H9 (cell line): ENCODE data around the gene GAP43. TPM values are rescaled to one million over a fixed set of nuclear protein-coding genes. Genes with fewer than 3 reads are reported as not detected.

Experiments used
- DNase-seq: peaks from one replicate; pipeline ENCODE4 v3.0.0-alpha.2; 2017
- H2AFZ ChIP-seq: one replicate; pipeline ENCODE4 v1.6.1; 2013; ENCODE audit warnings: mild to moderate bottlenecking, low read length, control low read depth, moderate library complexity
- H2AK5ac ChIP-seq: 2 replicates; pipeline ENCODE4 v1.6.1; 2013; ENCODE audit warnings: low read length, control low read depth, mixed read lengths; ENCODE audit not compliant: insufficient read length
- H2BK120ac ChIP-seq: one replicate; pipeline ENCODE4 v1.6.1; 2013; ENCODE audit warnings: low read depth, mild to moderate bottlenecking, low read length, control low read depth, inconsistent platforms; ENCODE audit not compliant: poor library complexity, severe bottlenecking
- H2BK12ac ChIP-seq: 2 replicates; pipeline ENCODE4 v1.6.1; 2013; ENCODE audit warnings: low read length, control low read depth, mixed read lengths, low read depth; ENCODE audit not compliant: insufficient read length
- H2BK15ac ChIP-seq: 2 replicates; pipeline ENCODE4 v1.6.1; 2013; ENCODE audit warnings: low read depth, low read length, control low read depth
- H2BK20ac ChIP-seq: one replicate; pipeline ENCODE4 v1.6.1; 2013; ENCODE audit warnings: low read depth, mild to moderate bottlenecking, low read length, control low read depth, inconsistent platforms; ENCODE audit not compliant: poor library complexity, severe bottlenecking
- H2BK5ac ChIP-seq: 2 replicates; pipeline ENCODE4 v1.6.1; 2013; ENCODE audit warnings: low read length, control low read depth, mixed read lengths; ENCODE audit not compliant: insufficient read length
- H3K14ac ChIP-seq: 2 replicates; pipeline ENCODE4 v1.6.1; 2013; ENCODE audit warnings: low read length, control low read depth; ENCODE audit not compliant: insufficient read depth
- H3K18ac ChIP-seq: 2 replicates; pipeline ENCODE4 v1.6.1; 2013; ENCODE audit warnings: low read depth, mild to moderate bottlenecking, mixed read lengths, low read length, control low read depth; ENCODE audit not compliant: insufficient read length
- H3K23ac ChIP-seq: 2 replicates; pipeline ENCODE4 v1.6.1; 2013; ENCODE audit warnings: low read length, control low read depth, mixed read lengths, low read depth; ENCODE audit not compliant: insufficient read length
- H3K23me2 ChIP-seq: 2 replicates; pipeline ENCODE4 v1.6.1; 2013; ENCODE audit warnings: low read depth, mild to moderate bottlenecking, mixed read lengths, low read length, control low read depth; ENCODE audit not compliant: insufficient read length, poor library complexity, severe bottlenecking
- H3K27ac ChIP-seq: 2 replicates; pipeline ENCODE4 v1.5.1; 2013; ENCODE audit warnings: low read length, control low read depth, mixed read lengths, low read depth; ENCODE audit not compliant: insufficient read length
- H3K27me3 ChIP-seq: 2 replicates; pipeline ENCODE4 v1.6.1; 2013; ENCODE audit warnings: low read length, control low read depth, inconsistent platforms; ENCODE audit not compliant: insufficient read depth
- H3K4ac ChIP-seq: 2 replicates; pipeline ENCODE4 v1.6.1; 2013; ENCODE audit warnings: low read depth, mild to moderate bottlenecking, control low read depth, inconsistent platforms, low read length, moderate library complexity
- H3K4me1 ChIP-seq: 2 replicates; pipeline ENCODE4 v1.6.1; 2013; ENCODE audit warnings: low read length, control low read depth, inconsistent platforms; ENCODE audit not compliant: insufficient read depth
- H3K4me2 ChIP-seq: 2 replicates; pipeline ENCODE4 v1.6.1; 2013; ENCODE audit warnings: low read length, control low read depth, mixed read lengths; ENCODE audit not compliant: insufficient read length, insufficient read depth
- H3K56ac ChIP-seq: 2 replicates; pipeline ENCODE4 v1.6.1; 2013; ENCODE audit warnings: low read depth, mild to moderate bottlenecking, mixed read lengths, low read length, control low read depth; ENCODE audit not compliant: insufficient read length
- H3K79me1 ChIP-seq: 2 replicates; pipeline ENCODE4 v1.6.1; 2013; ENCODE audit warnings: low read depth, mild to moderate bottlenecking, moderate library complexity, low read length, control low read depth, inconsistent platforms; ENCODE audit not compliant: insufficient read depth, poor library complexity, severe bottlenecking
- H3K79me2 ChIP-seq: 2 replicates; pipeline ENCODE4 v1.6.1; 2013; ENCODE audit warnings: low read length, control low read depth, inconsistent platforms; ENCODE audit not compliant: insufficient read depth
- H3K9ac ChIP-seq: 2 replicates; pipeline ENCODE4 v1.6.1; 2013; ENCODE audit warnings: low read length, control low read depth, mixed read lengths; ENCODE audit not compliant: insufficient read length; ENCODE audit errors: extremely low read depth
- H3K9me3 ChIP-seq: one replicate; pipeline ENCODE4 v1.6.1; 2013; ENCODE audit warnings: low read depth, low read length, inconsistent platforms; ENCODE audit not compliant: control insufficient read depth
- H3T11ph ChIP-seq: one replicate; pipeline ENCODE4 v1.6.1; 2013; ENCODE audit warnings: mild to moderate bottlenecking, low read length, control low read depth, inconsistent platforms
- H4K20me1 ChIP-seq: one replicate; pipeline ENCODE4 v1.6.1; 2013; ENCODE audit not compliant: control insufficient read depth, insufficient read length, insufficient read depth
- H4K5ac ChIP-seq: 2 replicates; pipeline ENCODE4 v1.6.1; 2013; ENCODE audit warnings: low read depth, mild to moderate bottlenecking, mixed read lengths, low read length, control low read depth; ENCODE audit not compliant: insufficient read length
- H4K8ac ChIP-seq: replicated peaks from 2 replicates; pipeline ENCODE4 v1.6.1; 2013; ENCODE audit warnings: low read length, control low read depth, mixed read lengths, low read depth; ENCODE audit not compliant: insufficient read length
- H4K91ac ChIP-seq: 2 replicates; pipeline ENCODE4 v1.6.1; 2013; ENCODE audit warnings: low read depth, mild to moderate bottlenecking, moderate library complexity, mixed read lengths, low read length, control low read depth; ENCODE audit not compliant: insufficient read length
- H3K27ac Mint-ChIP-seq, 3 experiments: 2 replicates in 2 of 3; 3 replicates in 1 of 3; pipeline ENCODE4 v1.8.0; 2020 to 2021; ENCODE audit warnings: mixed read lengths in 3 of 3, mild to moderate bottlenecking in 1 of 3, moderate library complexity in 1 of 3
- H3K27me3 Mint-ChIP-seq: 2 replicates; pipeline ENCODE4 v1.8.0; 2021; ENCODE audit warnings: low read depth, mild to moderate bottlenecking, moderate library complexity, mixed read lengths
- H3K36me3 Mint-ChIP-seq, 3 experiments: 2 replicates in 2 of 3; 3 replicates in 1 of 3; pipeline ENCODE4 v1.8.0; 2020 to 2021; ENCODE audit warnings: low read depth in 3 of 3, mixed read lengths in 3 of 3; ENCODE audit not compliant: insufficient read depth in 1 of 3
- H3K4me1 Mint-ChIP-seq, 2 experiments: 2 replicates each; pipeline ENCODE4 v1.8.0; 2020; ENCODE audit warnings: mixed read lengths in 2 of 2
- H3K4me3 Mint-ChIP-seq, 2 experiments: 2 replicates in 1 of 2; 3 replicates in 1 of 2; pipeline ENCODE4 v1.8.0; 2020 to 2021; ENCODE audit warnings: mild to moderate bottlenecking in 2 of 2, mixed read lengths in 2 of 2, moderate library complexity in 1 of 2
- H3K9me3 Mint-ChIP-seq, 2 experiments: 2 replicates in 1 of 2; 3 replicates in 1 of 2; pipeline ENCODE4 v1.8.0; 2020; ENCODE audit warnings: mild to moderate bottlenecking in 2 of 2, mixed read lengths in 2 of 2, moderate library complexity in 1 of 2
- WGBS: extraction: QIAGEN DNeasy Blood & Tissue Kit; methylation state at CpG from one replicate; pipeline ENCODE4 v1.1.7; 2013; ENCODE audit warnings: missing lambda C conversion rate, low lambda C conversion rate, mixed read lengths; ENCODE audit not compliant: insufficient read length; ENCODE audit errors: extremely low coverage; 5-methylcytosine and 5-hydroxymethylcytosine counted together
- total RNA-seq: library from RNA; stranded (reverse); gene quantifications from 2 replicates; pipeline ENCODE4 v1.2.1, GENCODE V29; 2021
- TF ChIP-seq, protein P1 (sequence below): fragments of 200-600 bp; sonication (generic); conservative IDR thresholded peaks from 3 replicates; pipeline ENCODE4 v1.8.0; 2021; ENCODE audit warnings: antibody characterized with exemption, mild to moderate bottlenecking

GAP43 gene
- total RNA-seq, 1 experiment from 2014 or later = 12.8 TPM

DNA sequence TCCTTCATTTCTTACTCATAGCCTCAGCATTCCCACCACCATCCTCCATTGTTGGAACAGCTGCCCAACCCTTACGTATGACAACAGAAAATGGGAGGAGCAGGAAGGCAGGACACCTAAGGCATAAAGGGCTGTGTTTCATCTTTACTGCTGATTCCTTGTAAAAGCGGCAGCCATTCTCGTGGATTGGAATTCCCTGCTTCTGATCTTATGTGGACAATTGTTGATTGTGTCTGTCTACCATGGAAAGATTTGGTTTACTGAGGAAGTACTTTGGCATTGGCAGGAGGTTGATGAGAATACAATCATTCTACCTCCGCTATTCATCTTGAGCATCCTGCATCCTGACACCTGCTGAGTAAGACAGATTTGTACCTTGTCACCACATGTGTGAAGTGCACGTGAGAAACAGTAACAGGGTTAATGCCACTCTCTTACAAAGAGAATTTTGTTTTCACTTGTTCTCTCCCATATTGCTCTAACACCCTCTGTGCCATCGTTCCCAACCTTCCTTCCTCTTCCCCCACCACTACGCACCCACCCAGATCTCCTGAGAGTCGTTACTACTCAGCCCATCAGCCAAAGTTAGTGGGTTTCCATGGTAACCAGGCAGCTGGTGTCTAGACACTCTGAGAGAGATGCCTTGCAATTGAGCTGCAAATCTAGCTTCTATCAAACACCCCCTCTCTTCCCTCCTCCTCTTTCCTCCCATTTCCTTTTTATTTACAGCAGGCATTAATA is 75.7 kb downstream of the GAP43 start:
- Mint-ChIP-seq H3K36me3 (no peaks in the 10 kb centered on the region), H3K9me3 (no peaks in the 10 kb centered on the region), H3K4me3 (no peak overlapping the region), H3K27me3 (no peaks in the 10 kb centered on the region), H3K4me1 (peaks cover 11 to 12% of the 10 kb centered on the region in 2 experiments), H3K27ac (peak overlapping the region in 2 of 3 experiments; percentile 36 to 68; a peak in 5 of 7 replicates)
- Histone ChIP-seq H4K8ac (no peak overlapping the region), H3K27me3 (no peaks in the 10 kb centered on the region), H3K23ac (no peak overlapping the region), H3K4me1 (peaks cover 2% of the 10 kb centered on the region; the same call in 1 of the 2 replicates), H3K23me2 (no peaks in the 10 kb centered on the region), H3K18ac (no peak overlapping the region), H3K14ac (no peak overlapping the region), H3K27ac (peak overlapping the region; percentile 2), H3K79me2 (no peaks in the 10 kb centered on the region), H3K79me1 (no peaks in the 10 kb centered on the region), H2BK20ac (no peak overlapping the region), H2BK12ac (no peak overlapping the region), H3K9ac (no peak overlapping the region), H4K5ac (no peak overlapping the region), H3T11ph (no peak overlapping the region), H2BK15ac (no peak overlapping the region), H3K56ac (no peak overlapping the region), H3K4ac (no peak overlapping the region), H2BK120ac (no peak overlapping the region), H3K4me2 (no peak overlapping the region), H2AK5ac (no peak overlapping the region), H3K9me3 (no peaks in the 10 kb centered on the region), H4K20me1 (no peaks in the 10 kb centered on the region), H2AFZ (no peak overlapping the region), H4K91ac (no peak overlapping the region), H2BK5ac (no peak overlapping the region)
- DNase-seq = peak; percentile 80
- no CpG with 5 or more reads among the region's 8 CpGs for whole genome bisulfite sequencing
- TF ChIP-seq, protein P1, sequence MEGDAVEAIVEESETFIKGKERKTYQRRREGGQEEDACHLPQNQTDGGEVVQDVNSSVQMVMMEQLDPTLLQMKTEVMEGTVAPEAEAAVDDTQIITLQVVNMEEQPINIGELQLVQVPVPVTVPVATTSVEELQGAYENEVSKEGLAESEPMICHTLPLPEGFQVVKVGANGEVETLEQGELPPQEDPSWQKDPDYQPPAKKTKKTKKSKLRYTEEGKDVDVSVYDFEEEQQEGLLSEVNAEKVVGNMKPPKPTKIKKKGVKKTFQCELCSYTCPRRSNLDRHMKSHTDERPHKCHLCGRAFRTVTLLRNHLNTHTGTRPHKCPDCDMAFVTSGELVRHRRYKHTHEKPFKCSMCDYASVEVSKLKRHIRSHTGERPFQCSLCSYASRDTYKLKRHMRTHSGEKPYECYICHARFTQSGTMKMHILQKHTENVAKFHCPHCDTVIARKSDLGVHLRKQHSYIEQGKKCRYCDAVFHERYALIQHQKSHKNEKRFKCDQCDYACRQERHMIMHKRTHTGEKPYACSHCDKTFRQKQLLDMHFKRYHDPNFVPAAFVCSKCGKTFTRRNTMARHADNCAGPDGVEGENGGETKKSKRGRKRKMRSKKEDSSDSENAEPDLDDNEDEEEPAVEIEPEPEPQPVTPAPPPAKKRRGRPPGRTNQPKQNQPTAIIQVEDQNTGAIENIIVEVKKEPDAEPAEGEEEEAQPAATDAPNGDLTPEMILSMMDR = no peak
